H1 (cell line): ENCODE results near the gene FAT1.
A peak's percentile ranks its signal among the peaks of the same experiment; 100 is the strongest.

Experiments used
- BCL11A ChIP-seq, 2 experiments: IDR thresholded peaks; one replicate each; pipeline ENCODE4 v1.6.1; 2011; ENCODE audit warnings: low read depth in 2 of 2, low read length in 2 of 2, mild to moderate bottlenecking in 2 of 2
- GTF2F1 ChIP-seq: IDR thresholded peaks from 2 replicates; pipeline ENCODE4 v1.6.1; 2012; ENCODE audit warnings: low read depth, low read length, improper control_type of control experiment, borderline replicate concordance
- NRF1 ChIP-seq: IDR thresholded peaks from 2 replicates; pipeline ENCODE4 v1.6.1; 2011; ENCODE audit warnings: mild to moderate bottlenecking, low read depth, low read length, improper control_type of control experiment
- PHF8 ChIP-seq: fragments of 200-600 bp; sonication (generic); conservative IDR thresholded peaks from 2 replicates; pipeline ENCODE4 v1.7.1; 2012; ENCODE audit warnings: low read depth, mild to moderate bottlenecking, inconsistent platforms, low read length, moderate library complexity
- POLR2AphosphoS5 ChIP-seq: IDR thresholded peaks from 2 replicates; pipeline ENCODE4 v1.6.1; 2011; ENCODE audit warnings: low read depth, low read length
- SP1 ChIP-seq: IDR thresholded peaks from 2 replicates; pipeline ENCODE4 v1.6.1; 2011; ENCODE audit warnings: low read depth, low read length
- USF2 ChIP-seq: IDR thresholded peaks from 2 replicates; pipeline ENCODE4 v1.6.1; 2011; ENCODE audit warnings: low read length, improper control_type of control experiment
- TF ChIP-seq, protein P1 (sequence below), 3 experiments: IDR thresholded peaks; 1 replicate in 2 of 3; 2 replicates in 1 of 3; pipeline versions ENCODE4 v1.5.1 to v1.6.1; 2011; ENCODE audit warnings: low read length in 3 of 3, mild to moderate bottlenecking in 3 of 3, inconsistent platforms in 2 of 3, low read depth in 1 of 3, moderate library complexity in 1 of 3; ENCODE audit not compliant: insufficient read depth in 1 of 3; ENCODE audit errors: control extremely low read depth in 1 of 3

DNA sequence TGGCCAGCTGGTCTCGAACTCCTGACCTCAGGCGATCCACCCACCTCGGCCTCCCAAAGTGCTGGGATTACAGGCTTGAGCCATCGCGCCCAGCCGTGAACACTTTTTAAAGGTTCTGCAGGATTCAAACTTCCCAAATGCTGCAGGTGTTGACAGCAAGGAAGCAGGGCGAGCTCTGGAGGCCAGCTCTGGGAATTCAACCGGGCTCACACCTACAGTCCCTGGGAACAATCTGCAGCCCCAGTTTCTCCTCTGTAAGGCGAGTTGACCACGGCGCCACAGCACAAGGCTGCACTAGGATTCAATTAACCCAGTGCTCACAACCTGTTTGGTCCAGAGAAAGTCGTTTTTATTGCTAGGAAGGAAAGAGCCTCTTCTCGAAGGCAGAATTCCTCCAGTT is 169.9 kb downstream of the FAT1 start:
- no peak for TF ChIP-seq SP1
- TF ChIP-seq, protein P1, sequence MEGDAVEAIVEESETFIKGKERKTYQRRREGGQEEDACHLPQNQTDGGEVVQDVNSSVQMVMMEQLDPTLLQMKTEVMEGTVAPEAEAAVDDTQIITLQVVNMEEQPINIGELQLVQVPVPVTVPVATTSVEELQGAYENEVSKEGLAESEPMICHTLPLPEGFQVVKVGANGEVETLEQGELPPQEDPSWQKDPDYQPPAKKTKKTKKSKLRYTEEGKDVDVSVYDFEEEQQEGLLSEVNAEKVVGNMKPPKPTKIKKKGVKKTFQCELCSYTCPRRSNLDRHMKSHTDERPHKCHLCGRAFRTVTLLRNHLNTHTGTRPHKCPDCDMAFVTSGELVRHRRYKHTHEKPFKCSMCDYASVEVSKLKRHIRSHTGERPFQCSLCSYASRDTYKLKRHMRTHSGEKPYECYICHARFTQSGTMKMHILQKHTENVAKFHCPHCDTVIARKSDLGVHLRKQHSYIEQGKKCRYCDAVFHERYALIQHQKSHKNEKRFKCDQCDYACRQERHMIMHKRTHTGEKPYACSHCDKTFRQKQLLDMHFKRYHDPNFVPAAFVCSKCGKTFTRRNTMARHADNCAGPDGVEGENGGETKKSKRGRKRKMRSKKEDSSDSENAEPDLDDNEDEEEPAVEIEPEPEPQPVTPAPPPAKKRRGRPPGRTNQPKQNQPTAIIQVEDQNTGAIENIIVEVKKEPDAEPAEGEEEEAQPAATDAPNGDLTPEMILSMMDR (IDR thresholded peaks at IDR 0.05; ENCODE audit: control extremely low read depth in 1 of 3, insufficient read depth in 1 of 3, low read depth in 1 of 3, low read length in 3 of 3), result peak in 2 of 3 experiments; percentile 32 to 36; a peak in 3 of 4 replicates
- no peak for TF ChIP-seq USF2
- TF ChIP-seq NRF1, result no peak
- no peak for TF ChIP-seq PHF8
- TF ChIP-seq GTF2F1, result no peak
- no peak for TF ChIP-seq BCL11A (IDR thresholded peaks at IDR 0.05; ENCODE audit: low read depth in 2 of 2, low read length in 2 of 2)
- no peak for TF ChIP-seq POLR2AphosphoS5
